ENCODE measurements around the gene EXOC6B.
A peak's percentile ranks its signal among the peaks of the same experiment; 100 is the strongest.

Gene EXOC6B

DNA sequence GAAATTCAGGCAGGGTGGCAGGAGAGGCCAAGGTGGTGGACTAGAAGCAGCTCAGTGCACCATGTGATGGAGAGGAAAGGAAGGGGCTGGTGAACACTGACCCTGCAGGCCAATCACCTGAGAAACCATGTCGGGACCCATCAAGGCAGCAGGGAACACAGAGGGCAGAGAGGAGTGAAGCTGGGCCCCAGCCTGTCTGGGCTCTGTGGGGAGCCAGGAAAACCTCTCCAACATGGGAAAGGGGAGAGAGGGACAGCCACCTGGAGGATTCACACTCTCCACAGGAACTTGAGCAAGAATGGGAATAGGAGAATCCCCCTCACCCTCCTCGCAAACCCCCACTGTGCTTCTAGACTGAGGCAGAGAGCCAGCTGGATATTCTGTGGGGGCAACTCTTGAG, 592.6 kb downstream of the EXOC6B start:
- Histone ChIP-seq H4K8ac (ENCODE audit: low read depth, low read length) (no peak overlapping the region), H2BK120ac (ENCODE audit: low read depth, low read length) (no peak overlapping the region), H3K56ac (ENCODE audit: low read length) (no peak overlapping the region), H3K79me1 (ENCODE audit: low read length) (no peaks in the 10 kb centered on the region), H3K4me3 (ENCODE audit: low read length) (no peak overlapping the region), H3K9ac (ENCODE audit: low read length) (no peak overlapping the region), H2AK5ac (ENCODE audit: low read length) (no peak overlapping the region), H3K23ac (ENCODE audit: low read length) (no peak overlapping the region), H3K27ac (ENCODE audit: low read depth, low read length) (no peak overlapping the region), H2BK15ac (replicated peaks; ENCODE audit: low read depth) (no peak overlapping the region), H3K4me2 (ENCODE audit: low read length) (no peak overlapping the region), H3K4me1 (ENCODE audit: control insufficient read depth, low read depth, low read length) (peaks cover 1% of the 10 kb centered on the region), H3K79me2 (ENCODE audit: control insufficient read depth, insufficient read depth, low read length) (no peaks in the 10 kb centered on the region), H3K27me3 (ENCODE audit: insufficient read depth, low read length, poor library complexity) (no peaks in the 10 kb centered on the region), H3K4ac (ENCODE audit: low read depth, low read length) (no peak overlapping the region), H2BK5ac (ENCODE audit: low read length) (no peak overlapping the region), H3K36me3 (ENCODE audit: control insufficient read depth, insufficient read depth, low read length) (no peaks in the 10 kb centered on the region), H3K18ac (ENCODE audit: low read length) (no peak overlapping the region), H4K5ac (ENCODE audit: low read length) (no peak overlapping the region)
- no CpG with 5 or more reads among the region's 2 CpGs for WGBS (ENCODE audit: extremely low coverage, insufficient coverage, low lambda C conversion rate)
- DNase-seq: peak; percentile 41

DNA sequence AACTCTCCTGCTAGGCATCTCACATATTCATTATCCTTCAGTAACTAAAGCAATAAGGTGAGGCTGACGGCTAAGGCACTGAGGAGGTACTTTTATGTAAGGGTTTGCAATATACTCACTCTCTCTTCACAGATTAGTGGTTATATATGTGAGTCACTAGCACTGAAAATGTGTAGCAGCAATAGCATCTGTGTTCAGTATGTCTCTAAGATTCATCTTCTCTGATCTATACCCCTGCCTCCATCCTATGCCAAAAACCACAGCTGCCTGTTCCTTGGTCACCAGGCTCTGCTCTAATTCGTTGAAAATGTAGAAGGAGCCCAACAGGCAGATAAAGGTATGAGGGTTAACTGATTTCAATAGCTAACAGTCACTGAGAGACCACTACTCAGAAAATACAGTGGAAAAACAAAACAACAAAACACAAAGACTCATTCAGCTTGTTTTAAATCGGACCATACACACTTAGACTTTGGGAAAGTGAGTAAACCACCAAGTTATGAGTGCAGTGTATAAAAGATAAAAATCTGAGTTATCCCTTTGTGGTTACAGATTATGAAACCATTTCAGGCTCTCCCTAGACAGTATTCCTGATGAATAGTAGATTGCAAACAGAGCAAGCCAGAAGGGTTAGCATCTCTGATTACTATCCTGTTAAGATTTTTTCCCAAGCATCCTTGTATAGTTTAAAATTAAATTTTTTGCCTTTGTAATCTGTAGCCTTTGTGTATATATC, 602.8 kb downstream of the EXOC6B start:
- no CpG with 5 or more reads among the region's 3 CpGs for WGBS (ENCODE audit: extremely low coverage, insufficient coverage, low lambda C conversion rate)
- H3K79me2 ChIP-seq (ENCODE audit: control insufficient read depth, insufficient read depth, low read length): no peaks in the 10 kb centered on the region
- no peak overlapping the region for H3K4ac ChIP-seq (ENCODE audit: low read depth, low read length)
- H3K56ac ChIP-seq (ENCODE audit: low read length): no peak overlapping the region
- no peak overlapping the region for H3K4me2 ChIP-seq (ENCODE audit: low read length)
- no peak overlapping the region for H3K9ac ChIP-seq (ENCODE audit: low read length)
- no peak overlapping the region for H4K5ac ChIP-seq (ENCODE audit: low read length)
- no peak overlapping the region for H4K8ac ChIP-seq (ENCODE audit: low read depth, low read length)
- no peaks in the 10 kb centered on the region for H3K36me3 ChIP-seq (ENCODE audit: control insufficient read depth, insufficient read depth, low read length)
- DNase-seq: no peak
- no peaks in the 10 kb centered on the region for H3K79me1 ChIP-seq (ENCODE audit: low read length)
- H3K18ac ChIP-seq (ENCODE audit: low read length): no peak overlapping the region
- H2AK5ac ChIP-seq (ENCODE audit: low read length): no peak overlapping the region
- no peak overlapping the region for H3K4me3 ChIP-seq (ENCODE audit: low read length)
- no peak overlapping the region for H2BK15ac ChIP-seq (replicated peaks; ENCODE audit: low read depth)
- no peaks in the 10 kb centered on the region for H3K27me3 ChIP-seq (ENCODE audit: insufficient read depth, low read length, poor library complexity)
- H2BK120ac ChIP-seq (ENCODE audit: low read depth, low read length): no peak overlapping the region
- H2BK5ac ChIP-seq (ENCODE audit: low read length): no peak overlapping the region
- no peak overlapping the region for H3K23ac ChIP-seq (ENCODE audit: low read length)
- H3K27ac ChIP-seq (ENCODE audit: low read depth, low read length): no peak overlapping the region
- H3K4me1 ChIP-seq (ENCODE audit: control insufficient read depth, low read depth, low read length): peaks cover 2% of the 10 kb centered on the region

DNA sequence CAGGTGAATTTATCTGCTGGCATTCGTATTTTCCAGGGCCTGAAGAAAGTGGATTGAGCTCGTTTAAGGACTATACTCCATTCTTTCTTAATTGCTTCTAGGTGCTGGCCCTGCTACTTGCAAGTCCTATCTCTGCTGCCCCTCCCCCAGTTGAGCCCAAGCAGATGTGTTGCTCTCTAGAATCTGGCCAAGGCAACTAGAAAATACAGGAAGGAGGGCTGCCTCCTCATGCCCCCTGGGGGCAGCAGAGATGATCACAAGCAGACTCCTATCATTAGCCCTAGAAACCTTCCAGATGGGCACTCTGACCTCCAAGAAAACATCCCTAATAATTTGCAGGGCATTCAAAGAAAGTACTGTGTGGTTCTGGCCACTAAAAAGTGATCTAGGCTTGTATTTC, 605.7 kb downstream of the EXOC6B start:
- H3K36me3 ChIP-seq (ENCODE audit: control insufficient read depth, insufficient read depth, low read length): no peaks in the 10 kb centered on the region
- DNase-seq: peak; percentile 97

DNA sequence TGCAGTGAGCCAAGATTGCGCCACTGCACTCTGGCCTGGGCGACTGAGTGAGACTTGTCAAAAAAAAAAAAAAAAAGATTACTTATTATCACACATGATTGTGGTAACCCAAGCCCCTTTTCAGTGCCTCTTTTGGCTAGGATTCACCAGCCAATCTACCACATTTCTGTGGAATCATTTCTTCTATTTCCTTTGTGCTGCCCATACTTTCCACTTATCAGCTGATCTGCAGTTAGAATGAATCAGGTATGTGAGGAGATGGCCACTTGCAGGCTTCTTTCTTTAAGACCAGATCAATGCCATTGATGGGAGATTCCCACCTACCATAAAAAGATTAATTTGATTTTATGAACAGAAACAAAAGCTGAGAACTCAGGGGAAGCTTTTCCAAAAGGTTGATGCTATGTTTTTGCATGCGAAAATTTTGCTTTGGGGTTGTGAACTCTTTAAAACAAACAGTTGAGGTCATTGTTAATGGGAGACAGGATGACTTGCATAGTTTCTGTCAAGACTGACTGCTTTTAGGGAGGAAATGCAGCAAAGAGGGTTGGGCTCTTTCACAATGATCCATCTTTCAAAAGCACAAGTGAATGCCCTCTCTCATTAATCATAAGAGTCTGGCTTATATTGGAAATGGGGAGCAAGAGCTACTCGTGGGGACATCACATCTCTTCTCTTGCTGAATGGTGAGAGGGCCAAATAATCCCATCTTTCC, 611.2 kb downstream of the EXOC6B start:
- Histone ChIP-seq H3K23ac (ENCODE audit: low read length) (no peak overlapping the region), H3K27ac (ENCODE audit: low read depth, low read length) (no peak overlapping the region), H4K5ac (ENCODE audit: low read length) (no peak overlapping the region), H3K4ac (ENCODE audit: low read depth, low read length) (no peak overlapping the region), H2BK120ac (ENCODE audit: low read depth, low read length) (no peak overlapping the region), H3K79me1 (ENCODE audit: low read length) (no peaks in the 10 kb centered on the region), H2BK15ac (replicated peaks; ENCODE audit: low read depth) (no peak overlapping the region), H3K4me2 (ENCODE audit: low read length) (no peak overlapping the region), H2BK5ac (ENCODE audit: low read length) (no peak overlapping the region), H2AK5ac (ENCODE audit: low read length) (no peak overlapping the region), H3K18ac (ENCODE audit: low read length) (no peak overlapping the region), H4K8ac (ENCODE audit: low read depth, low read length) (no peak overlapping the region), H3K56ac (ENCODE audit: low read length) (no peak overlapping the region), H3K9ac (ENCODE audit: low read length) (no peak overlapping the region), H3K79me2 (ENCODE audit: control insufficient read depth, insufficient read depth, low read length) (no peaks in the 10 kb centered on the region), H3K36me3 (ENCODE audit: control insufficient read depth, insufficient read depth, low read length) (no peaks in the 10 kb centered on the region), H3K27me3 (ENCODE audit: insufficient read depth, low read length, poor library complexity) (no peaks in the 10 kb centered on the region), H3K4me1 (ENCODE audit: control insufficient read depth, low read depth, low read length) (peaks cover 3% of the 10 kb centered on the region), H3K4me3 (ENCODE audit: low read length) (no peak overlapping the region)
- peak; percentile 70 for DNase-seq
- WGBS (ENCODE audit: extremely low coverage, insufficient coverage, low lambda C conversion rate): no CpG with 5 or more reads among the region's 4 CpGs

More for the DNA sequence above, 605.7 kb downstream of the EXOC6B start:
- Histone ChIP-seq H3K27ac (ENCODE audit: low read depth, low read length) (no peak overlapping the region), H2BK15ac (replicated peaks; ENCODE audit: low read depth) (no peak overlapping the region), H3K23ac (ENCODE audit: low read length) (no peak overlapping the region), H4K8ac (ENCODE audit: low read depth, low read length) (no peak overlapping the region), H3K79me2 (ENCODE audit: control insufficient read depth, insufficient read depth, low read length) (no peaks in the 10 kb centered on the region), H3K9ac (ENCODE audit: low read length) (no peak overlapping the region), H2AK5ac (ENCODE audit: low read length) (no peak overlapping the region), H3K4ac (ENCODE audit: low read depth, low read length) (no peak overlapping the region), H4K5ac (ENCODE audit: low read length) (no peak overlapping the region), H3K18ac (ENCODE audit: low read length) (no peak overlapping the region), H2BK5ac (ENCODE audit: low read length) (no peak overlapping the region), H3K4me3 (ENCODE audit: low read length) (no peak overlapping the region), H3K27me3 (ENCODE audit: insufficient read depth, low read length, poor library complexity) (no peaks in the 10 kb centered on the region), H3K4me2 (ENCODE audit: low read length) (no peak overlapping the region), H2BK120ac (ENCODE audit: low read depth, low read length) (no peak overlapping the region), H3K56ac (ENCODE audit: low read length) (no peak overlapping the region), H3K4me1 (ENCODE audit: control insufficient read depth, low read depth, low read length) (peaks cover 2% of the 10 kb centered on the region), H3K79me1 (ENCODE audit: low read length) (no peaks in the 10 kb centered on the region)
- WGBS (ENCODE audit: extremely low coverage, insufficient coverage, low lambda C conversion rate): no CpG with 5 or more reads among the region's 2 CpGs

DNA sequence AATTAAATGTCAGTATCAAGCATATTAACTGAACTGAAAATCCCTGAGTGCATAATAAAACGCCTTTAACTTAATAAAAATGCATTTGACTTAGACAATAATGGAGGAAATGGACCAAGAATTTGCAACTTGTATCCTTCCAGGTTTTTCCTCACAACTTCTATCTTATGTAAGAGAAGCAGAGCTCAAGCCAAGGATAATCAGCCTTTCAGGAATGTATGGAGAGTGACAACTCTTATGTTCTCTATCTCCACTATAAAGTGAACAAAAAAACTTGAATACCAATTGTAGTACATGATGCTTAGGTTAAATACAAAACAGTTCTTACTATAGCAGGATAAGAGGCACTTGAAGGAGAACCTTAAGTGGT, 613.4 kb downstream of the EXOC6B start:
- WGBS (ENCODE audit: extremely low coverage, insufficient coverage, low lambda C conversion rate): no CpG with 5 or more reads among the region's 1 CpG
- Histone ChIP-seq H3K9ac (ENCODE audit: low read length) (no peak overlapping the region), H3K4me2 (ENCODE audit: low read length) (no peak overlapping the region), H3K36me3 (ENCODE audit: control insufficient read depth, insufficient read depth, low read length) (no peaks in the 10 kb centered on the region), H3K79me2 (ENCODE audit: control insufficient read depth, insufficient read depth, low read length) (no peaks in the 10 kb centered on the region), H3K23ac (ENCODE audit: low read length) (no peak overlapping the region), H2BK5ac (ENCODE audit: low read length) (no peak overlapping the region), H3K4me3 (ENCODE audit: low read length) (no peak overlapping the region), H4K8ac (ENCODE audit: low read depth, low read length) (no peak overlapping the region), H3K18ac (ENCODE audit: low read length) (no peak overlapping the region), H3K4me1 (ENCODE audit: control insufficient read depth, low read depth, low read length) (peaks cover 3% of the 10 kb centered on the region), H2BK120ac (ENCODE audit: low read depth, low read length) (no peak overlapping the region), H3K56ac (ENCODE audit: low read length) (no peak overlapping the region), H3K27ac (ENCODE audit: low read depth, low read length) (no peak overlapping the region), H3K4ac (ENCODE audit: low read depth, low read length) (no peak overlapping the region), H3K27me3 (ENCODE audit: insufficient read depth, low read length, poor library complexity) (no peaks in the 10 kb centered on the region), H4K5ac (ENCODE audit: low read length) (no peak overlapping the region), H2BK15ac (replicated peaks; ENCODE audit: low read depth) (no peak overlapping the region), H3K79me1 (ENCODE audit: low read length) (no peaks in the 10 kb centered on the region), H2AK5ac (ENCODE audit: low read length) (no peak overlapping the region)
- DNase-seq: no peak
